Activated B cell treated with CpG ODN at 0.5 μM for 24 hours (primary cell): ENCODE results near the gene BAIAP2L1. TPM values are rescaled to one million over a fixed set of nuclear protein-coding genes. Genes with fewer than 3 reads are reported as not detected.

ENCODE experiments used
- ATAC-seq: fragments of 200-7000 bp; cut with Tn5 transposase; one replicate; pipeline ENCODE4 v1.10.0; 2021; ENCODE audit warnings: low read depth, mild to moderate bottlenecking, moderate library complexity
- CTCF ChIA-PET: fragments of 350-600 bp; sonication (Branson Sonifier 250); formaldehyde crosslinking; loops from one replicate; lab custom pipeline; 2021; ENCODE audit warnings: antibody characterized with exemption; lab: Charles Lee
- POLR2A ChIA-PET: fragments of 350-600 bp; sonication (Branson Sonifier 250); formaldehyde crosslinking; loops from one replicate; lab custom pipeline; 2021; ENCODE audit warnings: antibody characterized with exemption; lab: Charles Lee
- DNase-seq: peaks from one replicate; pipeline ENCODE4 v3.0.0; 2022
- H3K27ac Mint-ChIP-seq: one replicate; pipeline ENCODE4 v1.8.0; 2020; ENCODE audit warnings: mixed read lengths
- H3K27me3 Mint-ChIP-seq: one replicate; pipeline ENCODE4 v1.8.0; 2021; ENCODE audit warnings: mixed read lengths
- H3K36me3 Mint-ChIP-seq: one replicate; pipeline ENCODE4 v1.8.0; 2021; ENCODE audit warnings: low read depth, mixed read lengths
- H3K4me1 Mint-ChIP-seq: one replicate; pipeline ENCODE4 v1.8.0; 2021; ENCODE audit warnings: mixed read lengths
- H3K4me3 Mint-ChIP-seq: one replicate; pipeline ENCODE4 v1.8.0; 2020; ENCODE audit warnings: mild to moderate bottlenecking, mixed read lengths
- H3K9me3 Mint-ChIP-seq: one replicate; pipeline ENCODE4 v1.8.0; 2020; ENCODE audit warnings: mixed read lengths
- CTCF ChIP-seq: fragments of 200-600 bp; IDR thresholded peaks from one replicate; pipeline ENCODE4 v1.8.0; 2022; ENCODE audit warnings: antibody characterized with exemption, mild to moderate bottlenecking
- intact Hi-C: fragments of 100-400 bp; cut with micrococcal nuclease; formaldehyde crosslinking; loops from one replicate; pipeline ENCODE4 v1.15.1; 2024
- total RNA-seq: library from RNA; stranded (reverse); gene quantifications from 2 replicates; pipeline ENCODE4 v1.2.3, GENCODE V29; 2022

The BAIAP2L1 gene
- total RNA-seq, 1 donor from 2014 or later, result 8.1 TPM

- ATAC-seq (peak; percentile 61), DNase-seq (no peak)
- peak overlapping the region; percentile 15 for H3K4me3 Mint-ChIP-seq
- no peaks in the 10 kb centered on the region for H3K36me3 Mint-ChIP-seq
- peaks cover 41% of the 10 kb centered on the region for H3K4me1 Mint-ChIP-seq
- H3K9me3 Mint-ChIP-seq, result peaks cover 2% of the 10 kb centered on the region
- intact Hi-C loops, result loop anchor here (2.0 to 10.0 kb wide), 3 partner anchors 65 to 559 kb away; partner anchors contain the start of genes TMEM130 and TRRAP
- CTCF ChIA-PET, result interaction anchor here (1.3 kb wide), 1 partner anchor 86 kb away, joined by 4 read pairs; the partner anchor contains the start of gene BAIAP2L1
- TF ChIP-seq CTCF, result no peak
- peaks cover 28% of the 10 kb centered on the region for H3K27me3 Mint-ChIP-seq
- H3K27ac Mint-ChIP-seq, result peak overlapping the region; percentile 76
- POLR2A ChIA-PET, result interaction anchor here (0.7 to 1.8 kb wide), 6 partner anchors 34 to 555 kb away, joined by 3 to 20 read pairs (median 4); partner anchors contain the start of genes BAIAP2L1 and BRI3
Observed at GRCh38 chr7:98315318-98315993, 85.4 kb downstream of the BAIAP2L1 start.

GRCh38 chr7:98314469-98314868 lies 86.4 kb downstream of the BAIAP2L1 start:
- intact Hi-C loops, result loop anchor here (1.0 to 10.0 kb wide), 6 partner anchors 33 to 560 kb away; partner anchors contain the start of genes BAIAP2L1, BRI3, TMEM130 and TRRAP
- TF ChIP-seq CTCF, result no peak
- H3K9me3 Mint-ChIP-seq, result peaks cover 2% of the 10 kb centered on the region
- no peaks in the 10 kb centered on the region for H3K36me3 Mint-ChIP-seq
- POLR2A ChIA-PET, result interaction anchor here (0.8 to 1.8 kb wide), 7 partner anchors 33 to 1094 kb away, joined by 3 to 20 read pairs (median 3); partner anchors contain the start of genes BAIAP2L1, BRI3, BUD31 and PDAP1
- H3K4me3 Mint-ChIP-seq, result peak overlapping the region; percentile 61
- CTCF ChIA-PET, result interaction anchor here (1.3 kb wide), 1 partner anchor 87 kb away, joined by 4 read pairs; the partner anchor contains the start of gene BAIAP2L1
- peak; percentile 78 for ATAC-seq
- H3K4me1 Mint-ChIP-seq, result peaks cover 41% of the 10 kb centered on the region
- peaks cover 28% of the 10 kb centered on the region for H3K27me3 Mint-ChIP-seq
- peak overlapping the region; percentile 71 for H3K27ac Mint-ChIP-seq
- DNase-seq, result peak; percentile 56

GRCh38 chr7:98312201-98312600 lies 88.7 kb downstream of the BAIAP2L1 start:
- Mint-ChIP-seq H3K27ac (no peak overlapping the region), H3K4me1 (peaks cover 33% of the 10 kb centered on the region), H3K4me3 (no peak overlapping the region), H3K36me3 (peaks cover 4% of the 10 kb centered on the region), H3K27me3 (peaks cover 15% of the 10 kb centered on the region), H3K9me3 (peaks cover 2% of the 10 kb centered on the region)
- no peak for TF ChIP-seq CTCF
- intact Hi-C loops, result loop anchor here (10.0 kb wide), 2 partner anchors 333 to 563 kb away; partner anchors contain the start of genes TMEM130 and TRRAP
- DNase-seq (no peak), ATAC-seq (no peak)
- POLR2A ChIA-PET, result interaction anchor here (1.1 kb wide), 1 partner anchor 89 kb away, joined by 3 read pairs; the partner anchor contains the start of gene BAIAP2L1
- CTCF ChIA-PET, result no interaction called here

GRCh38 chr7:98309566-98309965 lies 91.3 kb downstream of the BAIAP2L1 start:
- POLR2A ChIA-PET, result no interaction called here
- Mint-ChIP-seq H3K27ac (no peak overlapping the region), H3K4me1 (peaks cover 17% of the 10 kb centered on the region), H3K36me3 (peaks cover 7% of the 10 kb centered on the region), H3K9me3 (no peaks in the 10 kb centered on the region), H3K27me3 (peaks cover 8% of the 10 kb centered on the region), H3K4me3 (no peak overlapping the region)
- no peak for TF ChIP-seq CTCF
- intact Hi-C loops, result no loop called here
- DNase-seq (no peak), ATAC-seq (no peak)
- CTCF ChIA-PET, result no interaction called here

GRCh38 chr7:98307971-98308466 lies 92.9 kb downstream of the BAIAP2L1 start:
- Mint-ChIP-seq H3K9me3 (no peaks in the 10 kb centered on the region), H3K27me3 (peaks cover 8% of the 10 kb centered on the region), H3K4me3 (no peak overlapping the region), H3K27ac (no peak overlapping the region), H3K4me1 (peaks cover 5% of the 10 kb centered on the region), H3K36me3 (peaks cover 9% of the 10 kb centered on the region)
- intact Hi-C loops, result no loop called here
- ChIA-PET POLR2A (no interaction called here), CTCF (no interaction called here)
- DNase-seq, result no peak
- no peak for ATAC-seq
- no peak for TF ChIP-seq CTCF
